HG03066 (cell line): ENCODE measurements around the gene FAM83B.

Source experiments
- ATAC-seq: cut with Tn5 transposase; IDR thresholded peaks from one replicate; pipeline ENCODE4 v1.9.1; 2021; ENCODE audit warnings: low read depth; ENCODE audit not compliant: unreplicated experiment

FAM83B gene

DNA sequence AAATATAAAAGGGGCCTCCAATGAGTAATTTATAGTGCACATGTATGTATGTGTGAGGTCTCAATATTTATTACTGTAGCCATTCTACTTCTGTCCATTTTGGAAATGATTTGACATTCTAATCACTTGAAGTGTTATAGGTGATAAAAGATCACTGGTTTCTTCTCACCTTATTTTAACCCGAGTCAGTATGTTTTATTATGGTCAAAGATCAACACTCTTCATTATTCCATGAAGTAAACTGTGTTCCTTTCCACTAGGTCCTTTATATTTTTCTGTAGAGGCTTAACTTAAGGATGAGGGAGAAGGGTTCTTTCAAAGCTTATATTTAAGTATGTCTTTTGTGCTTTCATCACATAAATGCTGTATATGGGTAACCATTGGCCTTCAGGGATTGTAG, 47.2 kb downstream of the FAM83B start:
- no peak for ATAC-seq

DNA sequence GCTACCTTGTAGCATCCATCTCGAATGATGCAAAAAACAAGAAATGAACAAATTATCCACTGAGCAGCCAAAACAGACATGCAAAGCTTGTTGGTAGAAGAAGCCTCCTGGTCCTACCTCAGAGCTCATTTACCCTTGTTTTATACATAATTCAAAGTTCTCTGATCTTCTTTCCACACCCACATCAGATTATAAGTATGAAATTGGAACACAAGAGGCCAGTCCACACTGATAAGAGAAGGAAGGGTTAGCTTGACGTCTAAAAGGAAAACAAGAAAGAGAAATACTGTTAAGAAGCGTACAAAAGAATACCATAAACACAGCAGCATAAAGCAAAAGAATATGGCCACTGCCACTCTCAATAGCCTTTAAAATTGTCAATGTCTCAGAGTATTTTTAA, 49.7 kb downstream of the FAM83B start:
- ATAC-seq = no peak

DNA sequence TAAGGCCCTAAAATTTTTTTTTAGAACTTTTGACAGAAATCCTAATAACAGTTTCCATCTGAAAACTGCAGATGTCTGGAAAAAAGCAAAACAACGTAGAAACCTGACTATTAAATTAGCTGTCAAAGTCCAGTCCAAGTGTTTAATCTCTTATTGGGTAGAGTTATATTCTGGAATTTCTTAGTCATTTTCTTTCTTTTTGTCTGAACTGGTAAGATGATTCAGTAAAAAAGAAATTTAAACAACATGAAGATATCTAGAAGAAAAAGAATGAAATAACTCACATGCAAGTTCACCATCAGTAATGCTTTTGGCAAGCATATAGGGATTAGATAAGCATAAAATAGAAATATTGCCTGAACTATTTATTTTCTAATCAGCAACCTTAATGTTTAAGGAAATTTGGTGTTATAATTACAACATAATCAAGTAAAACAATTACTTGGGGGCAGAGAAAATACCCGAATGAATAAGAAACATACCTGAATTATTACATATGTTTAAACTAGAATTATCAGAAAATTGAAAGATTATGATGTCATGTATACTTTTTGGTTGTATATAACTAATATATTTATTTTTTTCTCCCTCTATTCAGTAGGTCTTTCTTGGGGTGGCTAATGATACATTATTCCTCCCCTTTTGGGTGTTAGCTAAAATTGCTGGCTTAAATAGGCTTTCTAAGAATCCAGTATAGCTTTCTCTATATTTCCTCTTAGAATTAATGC, 51.1 kb downstream of the FAM83B start:
- no peak for ATAC-seq

DNA sequence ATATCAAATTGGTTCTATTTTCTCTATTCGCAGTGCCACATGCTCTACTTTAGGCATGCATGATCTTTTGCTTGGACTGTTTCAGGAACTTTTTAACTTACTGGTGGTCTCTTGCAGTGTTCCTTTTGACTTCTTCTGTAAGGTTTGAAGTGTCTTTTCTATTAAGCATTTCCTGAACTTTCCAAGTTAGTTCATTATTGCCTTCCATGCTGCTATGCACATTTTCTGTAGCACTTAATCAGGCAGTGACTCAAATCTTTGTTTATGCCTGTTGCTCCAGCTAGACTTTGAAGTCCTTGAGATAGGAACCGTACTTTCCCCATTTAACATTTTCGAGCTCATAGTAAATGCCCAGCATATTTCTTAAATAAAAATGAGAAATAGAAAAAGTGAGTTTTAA, 52.2 kb downstream of the FAM83B start:
- no peak for ATAC-seq

DNA sequence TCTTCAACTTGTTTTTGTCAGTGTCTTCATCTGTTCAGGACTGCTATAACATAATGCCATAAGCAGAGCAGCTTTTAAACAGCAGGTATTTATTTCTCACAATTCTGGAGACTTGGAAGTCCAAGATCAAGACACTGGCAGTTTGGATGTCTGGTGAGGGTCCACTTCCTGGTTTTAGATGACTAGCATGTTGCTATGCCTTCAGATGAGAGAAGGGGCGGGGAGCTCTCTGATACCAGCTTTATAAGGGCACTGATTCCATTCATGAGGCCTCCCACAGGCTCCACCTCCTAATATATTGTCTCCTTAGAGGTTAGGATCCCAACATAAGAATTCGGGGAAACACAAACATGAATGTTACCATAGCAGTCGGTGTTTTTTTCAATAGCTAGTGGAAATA, 52.9 kb downstream of the FAM83B start:
- no peak for ATAC-seq

DNA sequence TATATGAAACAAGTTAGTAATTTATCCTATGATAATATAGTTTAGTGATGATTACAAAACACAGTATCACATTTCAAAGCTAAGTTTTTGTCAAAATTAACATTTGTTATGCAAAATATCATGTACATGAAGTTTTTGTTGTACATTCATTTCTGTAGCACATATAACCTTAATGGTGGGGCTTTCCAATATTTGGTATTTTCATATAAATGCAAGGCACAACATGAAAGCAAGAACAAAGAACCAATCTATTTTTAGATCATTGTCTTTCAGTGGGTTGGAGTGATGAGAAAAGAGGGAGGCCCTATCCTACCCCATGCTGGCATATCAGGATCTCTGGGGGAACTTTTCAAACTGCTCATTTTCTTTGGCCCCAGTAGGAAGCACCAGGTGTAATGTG, 53.4 kb downstream of the FAM83B start:
- no peak for ATAC-seq

DNA sequence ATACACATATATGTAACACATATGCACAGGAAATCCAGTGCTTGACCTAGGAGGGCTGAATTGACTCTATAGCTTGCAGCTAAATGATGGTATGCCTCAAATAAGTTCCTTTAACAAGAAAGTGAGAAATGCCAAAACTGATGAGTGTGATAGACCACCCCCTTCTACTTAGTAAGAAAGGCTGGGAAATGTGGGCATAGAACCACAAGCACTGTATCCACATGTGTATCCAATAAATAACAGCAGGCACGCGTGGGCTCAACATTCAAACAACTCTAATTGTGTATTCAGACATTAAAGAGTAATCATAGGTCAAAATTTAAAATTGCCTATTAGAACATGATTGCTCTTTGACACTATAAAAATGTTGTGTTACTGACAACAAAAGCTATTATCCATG, 54.1 kb downstream of the FAM83B start:
- ATAC-seq = no peak

DNA sequence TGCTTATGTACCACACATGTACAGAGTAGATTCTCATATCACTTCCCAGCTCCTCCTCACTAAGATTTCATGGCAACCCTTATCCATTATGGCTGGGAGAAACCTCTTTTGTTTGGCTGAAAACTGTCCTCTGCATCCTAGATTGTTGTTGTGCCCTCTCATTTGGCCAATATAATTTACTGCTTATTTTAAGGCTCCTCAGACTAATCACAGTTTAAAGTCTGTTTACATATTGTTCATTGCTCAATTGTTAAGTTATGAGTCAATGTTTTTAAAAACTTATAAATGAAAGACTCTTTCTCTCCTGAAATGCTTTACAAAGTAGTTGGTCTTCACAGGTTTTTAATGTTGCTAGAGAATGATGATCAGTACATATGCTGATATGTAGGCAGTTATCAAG, 57.3 kb downstream of the FAM83B start:
- no peak for ATAC-seq

DNA sequence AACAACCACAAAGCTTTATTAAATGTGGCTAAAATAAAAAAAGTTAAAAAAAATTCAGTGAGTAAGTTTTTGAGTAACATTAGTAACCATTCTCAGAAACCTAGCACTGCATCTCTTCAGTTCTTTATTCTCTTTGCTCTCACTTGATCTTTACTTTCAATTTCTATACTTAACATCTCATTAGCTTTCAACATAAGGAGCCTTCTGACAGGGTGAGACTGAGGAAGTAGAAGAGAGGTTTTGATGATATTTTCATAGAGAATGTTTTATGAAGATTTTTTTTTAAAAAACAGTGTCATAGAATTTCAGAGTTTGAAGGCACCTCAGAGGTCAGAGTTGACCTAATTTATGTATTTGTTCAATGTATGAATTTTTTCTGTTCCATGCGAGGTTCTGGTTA, 60.8 kb downstream of the FAM83B start:
- no peak for ATAC-seq

DNA sequence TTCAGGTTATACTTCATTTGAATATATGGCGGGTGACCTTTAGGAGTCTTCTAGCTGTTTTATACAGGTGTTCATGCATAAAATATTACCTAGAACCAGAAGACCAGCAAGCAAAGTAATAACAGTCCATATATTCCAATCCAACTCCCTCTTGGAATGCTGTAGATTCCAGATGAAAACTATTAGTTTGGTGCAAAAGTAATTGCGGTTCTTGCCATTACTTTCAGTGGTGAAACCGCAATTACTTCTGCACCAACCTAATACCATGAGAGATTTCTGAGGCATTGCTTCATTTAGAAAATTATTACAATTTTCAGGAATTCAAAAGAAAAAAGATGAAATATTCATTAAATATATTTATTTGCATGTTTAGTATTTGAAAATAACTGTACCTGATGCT, 62.6 kb downstream of the FAM83B start:
- ATAC-seq = no peak

DNA sequence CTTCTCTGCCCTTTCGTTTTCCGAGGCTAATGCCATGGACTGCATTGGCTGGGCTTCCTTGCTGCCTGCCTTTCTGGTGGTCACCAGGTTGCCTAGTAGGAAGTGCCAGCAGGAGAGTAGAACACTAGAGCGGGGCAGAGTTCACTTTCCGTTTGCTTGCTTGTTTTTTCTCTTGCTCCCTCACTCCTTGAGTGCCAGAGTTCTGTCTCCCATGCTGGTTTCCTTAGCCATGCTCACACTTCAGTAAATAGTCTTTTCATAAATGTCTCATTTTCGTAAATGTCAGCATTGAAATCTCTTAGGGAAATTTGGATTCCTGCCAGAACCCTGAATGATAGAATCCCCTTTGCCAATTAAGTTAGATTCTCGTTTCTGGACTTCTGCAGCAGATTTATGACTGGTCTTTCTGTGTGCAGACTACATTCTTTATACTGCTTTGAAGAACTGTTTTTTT, 63.9 kb downstream of the FAM83B start:
- ATAC-seq = no peak

DNA sequence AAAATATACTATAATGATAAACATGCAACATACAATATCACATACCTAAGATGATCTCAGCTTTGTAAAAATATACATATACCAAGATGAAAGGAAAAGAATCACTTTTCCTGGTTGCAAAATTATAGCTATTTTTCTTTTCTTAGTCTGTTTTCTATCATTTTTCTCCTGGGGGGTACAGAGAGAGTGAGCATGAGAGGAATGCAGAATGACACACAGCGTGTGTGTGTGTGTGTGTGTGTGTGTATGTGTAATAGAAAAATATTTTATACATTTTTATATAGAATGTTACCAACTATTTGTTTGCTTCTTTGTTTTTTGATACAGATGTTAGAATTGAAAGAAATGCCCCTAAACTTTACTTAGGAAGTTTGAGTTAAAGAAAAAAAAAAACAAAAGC, 64.3 kb downstream of the FAM83B start:
- no peak for ATAC-seq

DNA sequence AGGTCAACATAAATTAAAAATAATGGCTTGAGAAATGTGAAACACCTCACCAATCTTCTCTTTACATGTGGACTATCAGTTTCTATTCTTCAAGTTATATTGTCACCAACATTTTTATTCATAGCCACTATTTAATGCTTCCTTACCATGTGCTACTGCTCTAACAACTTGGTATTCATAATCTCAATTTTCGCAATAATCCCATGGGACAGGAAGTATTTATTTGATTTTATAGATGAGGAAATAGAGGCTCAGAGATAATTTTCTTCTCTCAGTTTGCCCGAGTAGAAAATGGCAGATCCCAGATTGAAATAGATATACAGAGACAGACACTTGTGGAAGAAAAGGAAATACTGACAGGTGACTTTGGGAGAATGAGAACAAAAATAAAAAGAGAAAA, 66.6 kb downstream of the FAM83B start:
- ATAC-seq = no peak

DNA sequence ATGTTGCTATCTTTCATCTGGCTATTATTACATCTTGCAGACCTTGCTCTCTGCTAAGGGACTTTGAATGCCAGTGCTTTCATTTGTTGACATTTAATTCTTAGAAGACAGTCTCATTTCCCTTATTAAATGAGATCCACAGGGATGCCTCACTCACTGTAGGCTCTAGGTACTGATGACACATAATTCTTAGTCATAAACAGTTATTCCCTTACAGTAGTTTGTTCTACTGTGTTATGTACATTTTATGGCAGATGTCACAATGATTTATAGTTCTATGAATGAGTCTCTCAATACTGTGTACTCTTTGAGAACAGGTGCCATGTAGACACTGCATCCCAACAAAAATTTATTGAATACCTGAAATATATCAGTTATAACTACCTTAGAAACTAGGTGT, 70.3 kb downstream of the FAM83B start:
- ATAC-seq = no peak

DNA sequence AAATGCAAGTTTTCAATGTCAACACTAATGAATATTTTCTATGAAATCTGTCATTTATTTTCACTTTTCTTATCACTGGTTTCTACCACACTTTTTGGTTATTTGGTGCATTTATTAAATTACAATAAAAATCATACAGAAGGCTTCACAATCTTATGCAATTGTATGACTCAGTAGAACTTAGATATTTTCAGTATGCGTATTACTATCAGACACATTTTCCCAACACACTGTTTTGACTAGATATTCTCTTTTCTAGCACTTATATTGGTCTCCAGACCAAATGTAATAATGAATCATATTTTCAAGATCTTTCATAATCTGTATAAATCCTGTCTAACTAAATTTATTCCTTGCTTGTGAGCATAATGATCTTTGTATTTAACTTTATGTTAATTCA, 74.1 kb downstream of the FAM83B start:
- ATAC-seq = no peak

DNA sequence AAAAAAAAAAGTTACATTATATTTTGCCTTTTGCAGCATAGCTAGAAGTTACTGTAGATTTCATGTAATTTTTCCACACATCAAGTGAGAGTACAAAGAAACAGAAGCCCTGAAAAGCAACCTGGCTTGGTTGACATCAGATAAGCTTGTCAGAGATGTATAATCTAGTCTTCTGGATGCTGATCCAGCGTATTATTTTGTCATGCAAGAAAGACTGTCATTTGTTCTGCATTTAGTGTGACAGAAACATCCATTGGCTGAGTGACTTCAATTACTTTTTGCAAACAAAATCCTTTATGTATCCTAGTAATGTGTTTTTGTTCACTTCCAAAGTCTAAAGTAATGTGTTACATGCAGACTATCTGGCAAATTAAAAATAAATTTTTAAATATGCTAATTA, 75.3 kb downstream of the FAM83B start:
- ATAC-seq = no peak

DNA sequence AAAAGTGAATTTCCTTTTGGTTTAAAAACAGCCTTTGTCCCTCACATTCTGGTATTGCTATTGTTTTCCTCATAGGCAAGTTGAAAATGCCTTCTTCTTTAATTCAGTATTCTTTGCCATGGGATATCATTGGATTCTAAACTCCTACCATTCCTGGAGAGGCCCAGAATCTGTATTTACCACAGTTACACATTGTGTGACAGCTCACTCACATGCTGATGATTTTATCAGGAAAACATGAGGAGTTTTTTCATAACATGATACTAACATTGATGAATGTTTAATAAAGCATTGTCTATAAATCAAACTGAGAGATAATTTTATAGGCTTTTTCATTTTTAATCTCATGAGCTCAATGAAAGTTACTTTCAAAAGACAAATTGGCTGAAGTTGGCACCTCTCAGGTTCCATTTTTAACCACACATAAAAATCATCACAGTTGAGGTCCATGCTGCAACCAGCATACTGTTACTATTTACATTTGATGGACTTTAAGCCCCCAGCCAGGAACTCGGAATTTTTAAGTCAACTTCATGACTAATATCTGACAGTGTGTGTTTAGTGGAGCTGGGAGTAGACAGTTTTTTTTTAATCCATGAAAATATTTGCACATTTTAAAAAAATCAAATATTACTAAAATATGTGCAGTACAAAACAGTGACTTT, 82.8 kb downstream of the FAM83B start:
- ATAC-seq = no peak

DNA sequence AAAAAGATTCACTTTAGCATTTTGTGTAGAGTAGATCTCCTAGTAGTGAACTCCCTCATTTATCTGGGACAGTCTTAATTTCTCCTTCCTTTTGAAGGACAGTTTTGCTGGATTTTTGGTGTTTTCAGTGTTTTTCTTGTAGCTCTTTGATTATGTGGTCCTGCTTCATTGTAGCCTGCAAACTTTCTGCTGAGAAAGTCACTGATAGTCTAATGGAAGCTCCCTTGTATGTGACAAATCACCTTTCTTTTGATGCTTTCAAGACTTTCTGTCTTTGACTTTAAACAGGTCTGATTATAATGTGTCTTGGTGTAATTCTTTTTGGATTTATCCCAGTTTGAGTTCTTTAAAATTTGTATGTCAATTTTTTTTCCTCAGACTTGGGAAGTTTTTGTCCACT, 86.1 kb downstream of the FAM83B start:
- no peak for ATAC-seq

DNA sequence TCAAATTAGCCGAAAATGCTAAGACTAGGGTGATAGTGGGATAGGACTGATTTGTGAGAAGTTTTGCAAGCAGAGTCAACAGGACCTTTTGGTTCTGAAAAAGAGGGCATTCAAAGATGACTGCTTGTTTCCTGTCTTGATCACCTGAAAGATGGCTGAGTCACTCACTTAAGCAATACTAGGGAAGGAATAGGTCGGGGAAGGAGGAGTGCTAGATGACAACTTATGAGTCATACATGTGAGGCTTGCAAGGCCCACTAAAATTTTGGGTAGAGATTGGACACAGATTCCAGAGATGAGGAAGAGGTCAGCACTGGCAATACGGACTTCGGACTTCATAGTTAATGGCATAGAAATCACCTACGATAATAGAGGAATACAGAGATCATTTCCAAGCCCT, 89.2 kb downstream of the FAM83B start:
- no peak for ATAC-seq

DNA sequence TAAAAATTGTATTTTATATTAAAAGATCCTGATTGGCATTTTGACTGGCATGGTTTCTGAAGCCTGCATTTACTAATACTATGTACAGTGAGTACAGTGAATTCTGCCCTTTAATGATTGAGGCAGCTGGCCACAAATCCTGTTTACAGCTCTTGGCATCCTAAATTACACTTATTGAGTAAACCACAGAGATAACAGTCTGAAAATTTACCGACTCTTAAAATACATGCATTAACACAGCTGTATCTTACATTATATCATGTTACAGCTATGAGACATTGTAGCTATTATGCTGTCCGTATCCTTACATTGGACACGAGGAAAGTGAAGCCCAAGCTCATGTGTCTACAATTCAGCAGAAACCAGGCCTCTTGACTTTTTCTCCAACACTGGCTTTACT, 90.8 kb downstream of the FAM83B start:
- no peak for ATAC-seq

DNA sequence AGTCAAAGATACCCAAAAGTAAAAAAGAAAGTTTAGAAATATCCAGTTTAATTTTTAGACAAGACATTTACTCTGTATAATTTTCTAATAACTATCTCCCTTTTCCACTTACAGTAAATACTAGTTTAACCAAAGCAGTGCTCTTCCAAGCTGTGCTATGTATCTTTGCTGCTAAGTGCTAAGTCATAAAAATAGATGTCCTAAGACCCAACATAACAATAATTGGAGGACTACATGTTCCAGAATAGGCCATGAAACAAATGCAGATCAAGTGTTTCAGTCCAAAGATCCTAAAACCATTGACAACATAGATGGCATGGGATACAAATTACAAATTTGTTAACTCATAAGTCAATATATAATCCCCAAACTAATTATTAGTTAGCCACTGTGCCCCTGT, 111.1 kb downstream of the FAM83B start:
- ATAC-seq = no peak

DNA sequence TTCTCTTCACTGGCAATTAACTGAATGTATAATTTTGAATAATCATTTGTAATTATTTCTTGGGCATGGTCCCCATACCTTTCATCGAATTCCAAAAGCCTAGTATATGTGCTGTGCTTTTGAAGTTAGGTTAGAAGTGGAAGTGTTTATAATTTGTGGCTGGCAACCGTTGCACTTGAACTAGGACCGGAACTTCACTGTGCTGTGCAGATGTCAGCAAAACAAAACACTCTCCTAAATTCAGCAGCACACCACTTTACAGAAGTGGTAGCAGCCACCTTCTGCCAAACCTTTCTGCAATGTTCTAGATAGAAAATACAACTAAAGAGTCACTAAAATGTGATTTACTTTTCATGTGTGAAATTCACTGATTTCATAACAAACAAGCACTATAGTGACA, 111.9 kb downstream of the FAM83B start:
- ATAC-seq = no peak

DNA sequence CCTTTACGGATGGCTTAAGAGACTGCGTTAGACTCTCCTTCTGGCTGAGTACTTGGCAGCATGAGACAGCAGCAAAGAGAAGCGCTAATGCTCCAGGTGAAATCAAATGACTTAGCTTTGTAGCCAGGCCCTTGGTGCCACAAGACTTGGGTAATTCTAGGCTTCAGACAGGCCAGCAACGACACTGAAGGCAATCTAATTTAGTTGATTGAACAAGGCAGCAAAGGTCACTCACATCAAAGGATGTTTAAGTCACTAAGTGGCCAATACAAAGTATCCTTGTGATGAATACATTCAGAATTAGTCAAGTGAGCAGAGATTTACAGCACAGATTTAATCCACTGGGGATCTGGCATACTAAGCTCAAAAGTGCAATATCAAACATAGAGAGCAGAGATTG, 113.2 kb downstream of the FAM83B start:
- no peak for ATAC-seq
